ENCODE measurements around the gene CPOX. TPM values are rescaled to one million over a fixed set of nuclear protein-coding genes. Genes with fewer than 3 reads are reported as not detected.

Gene CPOX
- total RNA-seq, 1 donor from 2014 or later, result 19.3 TPM

DNA sequence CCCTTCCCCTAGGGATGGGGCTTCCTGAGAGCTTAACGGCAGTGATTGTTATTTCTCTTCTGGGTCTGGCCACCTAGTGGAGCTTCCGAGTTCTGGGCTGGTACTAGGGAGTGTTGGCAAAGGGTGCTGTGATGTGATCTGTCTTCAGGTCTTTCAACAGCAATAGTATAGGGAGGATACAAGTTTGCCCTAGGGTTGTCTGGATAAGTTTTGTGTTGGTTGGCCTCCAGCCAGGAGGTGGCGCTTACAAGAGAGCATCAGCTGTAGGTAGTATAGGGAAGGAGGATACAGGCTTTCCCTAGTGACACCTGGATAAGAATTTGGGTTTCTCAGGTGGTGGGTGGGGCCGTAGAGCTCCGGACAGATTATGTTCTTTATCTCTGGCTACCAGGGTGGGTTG lies 19.2 kb upstream of the CPOX start:
- H3K27me3 Mint-ChIP-seq (ENCODE audit: unreplicated experiment), result peaks cover 27% of the 10 kb centered on the region

DNA sequence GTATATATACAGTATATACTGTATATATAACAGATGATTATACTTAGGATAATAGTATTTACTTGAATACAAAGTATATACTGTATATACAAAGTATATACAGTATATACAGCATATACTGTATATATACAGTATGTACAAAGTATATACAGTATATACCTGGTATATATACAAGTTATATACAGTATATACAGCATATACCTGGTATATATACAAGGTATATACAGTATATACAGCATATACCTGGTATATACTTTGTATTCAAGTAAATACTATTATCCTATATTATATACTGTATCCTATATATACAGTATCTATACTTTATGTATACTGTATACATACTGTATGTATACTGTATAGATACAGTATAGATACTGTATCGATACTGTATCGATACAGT lies 14.6 kb upstream of the CPOX start:
- Mint-ChIP-seq H3K27ac (ENCODE audit: unreplicated experiment) (no peak overlapping the region), H3K27me3 (ENCODE audit: unreplicated experiment) (peaks cover 18% of the 10 kb centered on the region), H3K9me3 (ENCODE audit: unreplicated experiment) (peaks cover 14% of the 10 kb centered on the region), H3K4me3 (ENCODE audit: unreplicated experiment) (no peak overlapping the region), H3K4me1 (ENCODE audit: unreplicated experiment) (peaks cover 4% of the 10 kb centered on the region), H3K36me3 (ENCODE audit: unreplicated experiment) (peaks cover 8% of the 10 kb centered on the region)
- DNase-seq (ENCODE audit: extremely low spot score, unreplicated experiment), result no peak
- TF ChIP-seq, protein P1, sequence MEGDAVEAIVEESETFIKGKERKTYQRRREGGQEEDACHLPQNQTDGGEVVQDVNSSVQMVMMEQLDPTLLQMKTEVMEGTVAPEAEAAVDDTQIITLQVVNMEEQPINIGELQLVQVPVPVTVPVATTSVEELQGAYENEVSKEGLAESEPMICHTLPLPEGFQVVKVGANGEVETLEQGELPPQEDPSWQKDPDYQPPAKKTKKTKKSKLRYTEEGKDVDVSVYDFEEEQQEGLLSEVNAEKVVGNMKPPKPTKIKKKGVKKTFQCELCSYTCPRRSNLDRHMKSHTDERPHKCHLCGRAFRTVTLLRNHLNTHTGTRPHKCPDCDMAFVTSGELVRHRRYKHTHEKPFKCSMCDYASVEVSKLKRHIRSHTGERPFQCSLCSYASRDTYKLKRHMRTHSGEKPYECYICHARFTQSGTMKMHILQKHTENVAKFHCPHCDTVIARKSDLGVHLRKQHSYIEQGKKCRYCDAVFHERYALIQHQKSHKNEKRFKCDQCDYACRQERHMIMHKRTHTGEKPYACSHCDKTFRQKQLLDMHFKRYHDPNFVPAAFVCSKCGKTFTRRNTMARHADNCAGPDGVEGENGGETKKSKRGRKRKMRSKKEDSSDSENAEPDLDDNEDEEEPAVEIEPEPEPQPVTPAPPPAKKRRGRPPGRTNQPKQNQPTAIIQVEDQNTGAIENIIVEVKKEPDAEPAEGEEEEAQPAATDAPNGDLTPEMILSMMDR (IDR thresholded peaks at IDR 0.05), result no peak

More for the DNA sequence above, 19.2 kb upstream of the CPOX start:
- Mint-ChIP-seq H3K9me3 (ENCODE audit: unreplicated experiment) (peaks cover 8% of the 10 kb centered on the region), H3K36me3 (ENCODE audit: unreplicated experiment) (peaks cover 8% of the 10 kb centered on the region), H3K4me3 (ENCODE audit: unreplicated experiment) (no peak overlapping the region), H3K4me1 (ENCODE audit: unreplicated experiment) (peaks cover 8% of the 10 kb centered on the region), H3K27ac (ENCODE audit: unreplicated experiment) (peak overlapping the region; percentile 38)
- DNase-seq (ENCODE audit: extremely low spot score, unreplicated experiment), result no peak
- TF ChIP-seq, protein P1 (IDR thresholded peaks at IDR 0.05), result peak; percentile 9

DNA sequence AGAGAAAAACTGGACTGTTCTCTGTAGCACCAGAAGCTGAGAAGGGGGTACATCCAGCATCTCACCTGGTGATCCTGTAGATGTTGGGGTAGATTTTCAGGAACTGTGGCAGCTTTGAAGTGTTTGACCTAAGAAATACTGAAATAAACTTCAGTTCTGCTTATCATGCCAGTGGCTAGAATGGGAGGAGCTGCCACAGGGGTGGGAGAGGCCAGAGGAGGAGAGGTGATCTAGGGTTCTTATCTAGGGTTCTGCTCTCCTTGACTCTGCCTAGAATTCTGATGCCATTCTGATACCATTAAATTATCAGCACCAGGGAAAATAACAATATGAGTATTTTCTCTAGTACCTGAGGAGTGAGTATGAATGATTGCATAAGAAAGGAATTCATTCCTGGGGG lies 10.2 kb upstream of the CPOX start:
- Mint-ChIP-seq H3K36me3 (ENCODE audit: unreplicated experiment) (no peaks in the 10 kb centered on the region), H3K4me1 (ENCODE audit: unreplicated experiment) (no peaks in the 10 kb centered on the region), H3K9me3 (ENCODE audit: unreplicated experiment) (peaks cover 6% of the 10 kb centered on the region), H3K4me3 (ENCODE audit: unreplicated experiment) (no peak overlapping the region), H3K27me3 (ENCODE audit: unreplicated experiment) (peaks cover under 1% of the 10 kb centered on the region), H3K27ac (ENCODE audit: unreplicated experiment) (no peak overlapping the region)
- no peak for DNase-seq (ENCODE audit: extremely low spot score, unreplicated experiment)
- TF ChIP-seq, protein P1 (IDR thresholded peaks at IDR 0.05), result no peak

DNA sequence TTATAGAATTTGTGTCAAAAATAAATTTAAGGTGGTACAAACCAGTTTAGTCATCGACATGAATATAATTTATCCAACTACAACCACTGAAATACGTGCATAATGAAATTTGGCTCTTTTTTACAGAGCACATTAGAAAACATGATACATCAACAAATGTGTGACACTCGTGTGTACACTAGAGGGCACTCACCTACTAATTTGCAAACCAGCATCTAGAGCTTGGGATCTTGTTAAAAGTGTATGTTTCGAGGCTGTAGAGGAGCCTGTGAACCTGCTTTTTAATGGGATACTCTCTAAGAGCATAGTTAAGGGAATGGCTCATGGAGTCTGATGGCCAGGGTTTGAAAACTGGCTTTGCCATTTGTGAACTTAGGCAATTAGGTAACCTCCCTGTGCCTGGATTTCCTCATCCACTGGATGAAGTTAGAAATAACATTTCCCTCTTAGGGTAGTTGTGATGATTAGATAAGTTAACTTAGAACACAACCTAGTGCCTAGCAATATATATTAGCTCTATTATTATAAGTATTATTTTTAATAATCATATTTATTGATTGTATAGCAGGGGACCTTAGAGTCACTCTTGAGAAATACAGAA lies 8.8 kb upstream of the CPOX start:
- H3K4me1 Mint-ChIP-seq (ENCODE audit: unreplicated experiment), result peaks cover 7% of the 10 kb centered on the region

DNA sequence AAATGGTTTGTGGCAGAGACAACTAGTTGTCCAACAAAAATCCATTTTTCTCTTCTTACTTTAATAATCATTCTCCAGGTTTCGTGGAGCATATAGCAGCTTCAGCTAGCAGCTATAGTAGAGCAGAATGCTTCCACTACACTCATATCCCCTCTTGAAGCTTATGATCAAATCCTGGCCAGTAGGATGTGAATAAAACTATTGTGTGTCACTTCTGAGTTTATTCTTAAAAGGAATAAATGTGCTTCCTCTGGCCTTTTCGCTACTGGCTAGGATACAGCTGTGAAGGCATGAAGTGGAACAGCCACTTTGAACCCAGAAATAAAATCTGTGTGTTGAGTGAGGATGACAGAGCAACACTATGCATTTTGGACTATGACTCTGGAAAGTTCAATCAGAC lies 7.8 kb upstream of the CPOX start:
- TF ChIP-seq, protein P1 (IDR thresholded peaks at IDR 0.05), result no peak
- DNase-seq (ENCODE audit: extremely low spot score, unreplicated experiment), result no peak
- Mint-ChIP-seq H3K36me3 (ENCODE audit: unreplicated experiment) (no peaks in the 10 kb centered on the region), H3K4me1 (ENCODE audit: unreplicated experiment) (peaks cover 7% of the 10 kb centered on the region), H3K4me3 (ENCODE audit: unreplicated experiment) (no peak overlapping the region), H3K27me3 (ENCODE audit: unreplicated experiment) (no peaks in the 10 kb centered on the region), H3K9me3 (ENCODE audit: unreplicated experiment) (no peaks in the 10 kb centered on the region), H3K27ac (ENCODE audit: unreplicated experiment) (no peak overlapping the region)

More for the DNA sequence above, 8.8 kb upstream of the CPOX start:
- no peaks in the 10 kb centered on the region for H3K36me3 Mint-ChIP-seq (ENCODE audit: unreplicated experiment)
- H3K4me3 Mint-ChIP-seq (ENCODE audit: unreplicated experiment), result no peak overlapping the region
- no peaks in the 10 kb centered on the region for H3K27me3 Mint-ChIP-seq (ENCODE audit: unreplicated experiment)
- peaks cover 3% of the 10 kb centered on the region for H3K9me3 Mint-ChIP-seq (ENCODE audit: unreplicated experiment)
- DNase-seq (ENCODE audit: extremely low spot score, unreplicated experiment), result no peak
- H3K27ac Mint-ChIP-seq (ENCODE audit: unreplicated experiment), result no peak overlapping the region
- TF ChIP-seq, protein P1 (IDR thresholded peaks at IDR 0.05), result peak; percentile 89
